OCI-LY1 (cell line): ENCODE results near the gene TIMM29.

ENCODE experiments used
- H2AFZ ChIP-seq: fragments of 200-600 bp; sonication (generic), shearing (Covaris generic); 2 replicates; pipeline ENCODE4 v1.6.0; 2014; ENCODE audit warnings: antibody characterized with exemption, mild to moderate bottlenecking, low read length
- H3F3A ChIP-seq: fragments of 200-600 bp; sonication (generic), shearing (Covaris generic); 2 replicates; pipeline ENCODE4 v1.6.0; 2014; ENCODE audit warnings: mild to moderate bottlenecking, antibody characterized with exemption, low read length, moderate library complexity; ENCODE audit not compliant: insufficient read depth
- H3K27ac ChIP-seq: fragments of 200-600 bp; sonication (generic); 2 replicates; pipeline ENCODE4 v1.5.1; 2014; ENCODE audit warnings: low read length, mixed run types, mild to moderate bottlenecking, low read depth; ENCODE audit not compliant: poor library complexity, severe bottlenecking
- H3K27me3 ChIP-seq: fragments of 200-600 bp; sonication (generic); 2 replicates; pipeline ENCODE4 v1.6.0; 2014; ENCODE audit warnings: antibody characterized with exemption, mild to moderate bottlenecking, low read length, moderate library complexity; ENCODE audit not compliant: insufficient read depth
- H3K36me3 ChIP-seq: fragments of 200-600 bp; sonication (generic); 2 replicates; pipeline ENCODE4 v1.6.1; 2014; ENCODE audit warnings: mild to moderate bottlenecking, antibody characterized with exemption, low read length, moderate library complexity, mixed read lengths; ENCODE audit not compliant: insufficient read depth
- H3K4me1 ChIP-seq: fragments of 200-600 bp; sonication (generic); 2 replicates; pipeline ENCODE4 v1.5.1; 2014; ENCODE audit warnings: mild to moderate bottlenecking, low read length, moderate library complexity; ENCODE audit not compliant: insufficient read depth, severe bottlenecking
- H3K4me2 ChIP-seq: fragments of 200-600 bp; sonication (generic), shearing (Covaris generic); 2 replicates; pipeline ENCODE4 v1.6.1; 2014; ENCODE audit warnings: low read length
- H3K4me3 ChIP-seq: fragments of 200-600 bp; sonication (generic); 2 replicates; pipeline ENCODE4 v1.5.1; 2014; ENCODE audit warnings: low read length, low read depth, mild to moderate bottlenecking, mixed read lengths; ENCODE audit not compliant: poor library complexity, severe bottlenecking
- H3K79me2 ChIP-seq: fragments of 200-600 bp; shearing (Covaris generic); 2 replicates; pipeline ENCODE4 v1.6.1; 2016; ENCODE audit warnings: mixed run types, low read length, mixed read lengths; ENCODE audit not compliant: insufficient read depth
- H3K9ac ChIP-seq: fragments of 200-600 bp; sonication (generic), shearing (Covaris generic); 2 replicates; pipeline ENCODE4 v1.6.1; 2014; ENCODE audit warnings: mild to moderate bottlenecking, low read length, mixed read lengths
- H3K9me2 ChIP-seq: fragments of 200-600 bp; sonication (generic), shearing (Covaris generic); 2 replicates; pipeline ENCODE4 v1.6.1; 2014; ENCODE audit warnings: low read depth, mild to moderate bottlenecking, low read length, mixed read lengths
- H3K9me3 ChIP-seq: fragments of 200-600 bp; shearing (Covaris generic); 2 replicates; pipeline ENCODE4 v1.6.1; 2014; ENCODE audit warnings: low read length, mixed read lengths
- H4K20me1 ChIP-seq: fragments of 200-600 bp; sonication (generic), shearing (Covaris generic); 2 replicates; pipeline ENCODE4 v1.6.0; 2016; ENCODE audit warnings: mild to moderate bottlenecking, low read length; ENCODE audit not compliant: insufficient read depth
- EZH2 ChIP-seq: fragments of 200-600 bp; sonication (generic), shearing (Covaris generic); IDR thresholded peaks from 2 replicates; pipeline ENCODE4 v1.8.0; 2017; ENCODE audit warnings: borderline replicate concordance, mixed run types, mild to moderate bottlenecking, antibody characterized with exemption, low read length, moderate library complexity, mixed read lengths
- TF ChIP-seq, protein P1 (sequence below): fragments of 200-600 bp; sonication (generic), shearing (Covaris generic); IDR thresholded peaks from 2 replicates; pipeline ENCODE4 v1.5.1; 2017; ENCODE audit warnings: mild to moderate bottlenecking, antibody characterized with exemption, low read length, moderate library complexity, mixed read lengths

TIMM29 gene

DNA sequence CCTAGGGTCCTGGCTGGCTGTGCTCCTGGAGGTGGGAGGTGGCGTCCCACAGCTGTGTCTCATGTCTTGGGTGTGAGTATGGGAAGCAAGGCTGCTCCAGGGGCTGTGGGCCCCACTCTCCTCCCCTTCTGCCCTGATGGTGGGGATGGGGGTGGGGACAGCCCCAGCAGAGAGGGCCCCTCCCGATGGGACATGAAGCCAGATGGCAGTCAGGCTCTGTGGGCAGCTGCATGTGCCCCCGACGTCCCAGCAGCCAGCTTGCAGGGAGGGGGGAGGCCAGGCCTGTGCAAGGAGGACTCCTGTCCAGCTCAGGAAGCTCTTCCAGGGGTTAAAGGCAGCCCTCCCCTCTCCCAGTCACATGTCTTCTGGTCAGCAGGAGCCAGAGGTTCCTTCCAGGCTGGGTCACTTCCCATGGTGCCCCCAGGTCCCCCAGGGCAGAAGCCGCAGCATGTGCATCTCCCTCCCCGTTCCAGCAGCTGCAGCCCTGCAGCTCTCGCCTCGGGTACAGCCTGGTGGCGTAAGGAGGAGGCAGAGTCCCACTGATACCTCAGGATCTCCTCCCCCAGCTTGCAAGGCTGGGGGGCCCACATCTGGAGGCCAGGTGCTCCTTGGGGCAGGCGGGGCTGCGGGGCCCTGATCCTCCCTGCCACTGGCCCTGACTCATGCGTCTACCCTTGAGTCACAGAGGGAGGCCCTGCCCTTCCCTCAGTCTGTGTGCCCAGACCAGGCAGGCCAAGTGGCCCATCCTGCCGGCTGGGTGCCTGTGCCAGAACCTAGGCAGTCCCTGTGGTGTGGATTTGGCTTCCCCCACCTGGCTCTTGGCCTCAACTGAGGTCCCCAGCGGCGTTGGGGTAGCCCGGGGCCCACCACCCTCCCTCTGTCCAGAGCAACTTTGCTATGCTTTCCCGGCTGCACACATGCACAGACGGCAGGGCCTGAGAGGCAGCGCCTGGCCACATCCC, 13.2 kb upstream of the TIMM29 start:
- no peak overlapping the region for H3K4me3 ChIP-seq
- peaks cover 68% of the 10 kb centered on the region for H3K36me3 ChIP-seq

DNA sequence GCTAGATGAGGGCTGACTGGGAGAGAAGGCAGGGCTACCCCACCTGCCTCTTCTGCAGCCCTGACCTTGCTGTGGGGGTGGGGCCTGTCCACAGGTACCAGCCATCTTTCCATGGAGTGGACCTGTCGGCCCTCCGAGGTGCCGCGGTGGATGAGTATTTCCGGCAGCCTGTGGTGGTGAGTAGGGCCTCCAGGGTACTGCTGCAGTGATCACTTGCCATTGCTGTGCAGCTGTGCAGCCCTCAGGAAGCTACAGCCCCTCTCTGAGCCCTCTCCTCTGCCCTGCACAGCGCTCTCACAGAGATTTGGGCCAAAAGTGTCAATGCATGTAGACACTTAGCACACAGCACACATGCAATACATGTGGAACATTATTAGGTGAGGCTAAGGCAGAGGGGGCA, 12.0 kb upstream of the TIMM29 start:
- H3K27ac ChIP-seq = no peak overlapping the region
- no peaks in the 10 kb centered on the region for H3K9me2 ChIP-seq
- no peak overlapping the region for H3K4me2 ChIP-seq
- TF ChIP-seq, protein P1, sequence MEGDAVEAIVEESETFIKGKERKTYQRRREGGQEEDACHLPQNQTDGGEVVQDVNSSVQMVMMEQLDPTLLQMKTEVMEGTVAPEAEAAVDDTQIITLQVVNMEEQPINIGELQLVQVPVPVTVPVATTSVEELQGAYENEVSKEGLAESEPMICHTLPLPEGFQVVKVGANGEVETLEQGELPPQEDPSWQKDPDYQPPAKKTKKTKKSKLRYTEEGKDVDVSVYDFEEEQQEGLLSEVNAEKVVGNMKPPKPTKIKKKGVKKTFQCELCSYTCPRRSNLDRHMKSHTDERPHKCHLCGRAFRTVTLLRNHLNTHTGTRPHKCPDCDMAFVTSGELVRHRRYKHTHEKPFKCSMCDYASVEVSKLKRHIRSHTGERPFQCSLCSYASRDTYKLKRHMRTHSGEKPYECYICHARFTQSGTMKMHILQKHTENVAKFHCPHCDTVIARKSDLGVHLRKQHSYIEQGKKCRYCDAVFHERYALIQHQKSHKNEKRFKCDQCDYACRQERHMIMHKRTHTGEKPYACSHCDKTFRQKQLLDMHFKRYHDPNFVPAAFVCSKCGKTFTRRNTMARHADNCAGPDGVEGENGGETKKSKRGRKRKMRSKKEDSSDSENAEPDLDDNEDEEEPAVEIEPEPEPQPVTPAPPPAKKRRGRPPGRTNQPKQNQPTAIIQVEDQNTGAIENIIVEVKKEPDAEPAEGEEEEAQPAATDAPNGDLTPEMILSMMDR = no peak
- TF ChIP-seq EZH2 = no peak
- H2AFZ ChIP-seq = no peak overlapping the region
- no peaks in the 10 kb centered on the region for H3K9me3 ChIP-seq
- H3K9ac ChIP-seq = no peak overlapping the region
- H3F3A ChIP-seq = no peaks in the 10 kb centered on the region
- H3K79me2 ChIP-seq = no peaks in the 10 kb centered on the region
- no peak overlapping the region for H3K4me3 ChIP-seq
- H3K4me1 ChIP-seq = no peaks in the 10 kb centered on the region
- peaks cover 74% of the 10 kb centered on the region for H3K36me3 ChIP-seq
- no peaks in the 10 kb centered on the region for H3K27me3 ChIP-seq
- H4K20me1 ChIP-seq = no peaks in the 10 kb centered on the region

More for the DNA sequence above, 13.2 kb upstream of the TIMM29 start:
- Histone ChIP-seq H3K9me3 (no peaks in the 10 kb centered on the region), H3K79me2 (no peaks in the 10 kb centered on the region), H3F3A (no peaks in the 10 kb centered on the region), H3K4me2 (no peak overlapping the region), H3K4me1 (no peaks in the 10 kb centered on the region), H2AFZ (no peak overlapping the region), H3K27me3 (no peaks in the 10 kb centered on the region), H3K27ac (no peak overlapping the region), H3K9ac (no peak overlapping the region), H3K9me2 (no peaks in the 10 kb centered on the region), H4K20me1 (no peaks in the 10 kb centered on the region)
- TF ChIP-seq EZH2 = no peak
- TF ChIP-seq, protein P1 = no peak

DNA sequence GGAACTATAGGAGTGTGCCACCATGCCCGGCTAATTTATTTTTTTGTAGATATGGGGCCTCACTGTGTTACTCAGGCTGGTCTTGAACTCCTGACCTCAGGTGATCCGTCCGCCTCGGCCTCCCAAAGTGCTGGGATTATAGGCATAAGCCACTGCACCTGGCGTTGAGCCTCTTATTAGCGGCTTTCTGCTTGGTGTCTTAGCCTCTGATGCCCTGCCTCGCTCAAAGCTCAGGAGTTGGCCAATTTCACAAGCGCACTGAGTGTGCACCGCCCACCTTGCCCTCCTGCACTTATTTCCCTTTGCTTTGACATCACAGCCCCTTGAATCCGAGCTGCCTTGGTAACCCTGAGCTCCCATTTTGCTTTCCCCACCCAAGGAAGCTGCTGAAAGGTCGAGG, 10.3 kb upstream of the TIMM29 start:
- no peak overlapping the region for H2AFZ ChIP-seq
- no peaks in the 10 kb centered on the region for H3K4me1 ChIP-seq
- no peak overlapping the region for H3K4me3 ChIP-seq
- H3K9me3 ChIP-seq = no peaks in the 10 kb centered on the region
- H3F3A ChIP-seq = no peaks in the 10 kb centered on the region
- H3K36me3 ChIP-seq = peaks cover 74% of the 10 kb centered on the region
- H3K9ac ChIP-seq = no peak overlapping the region
- no peak overlapping the region for H3K27ac ChIP-seq
- no peak overlapping the region for H3K4me2 ChIP-seq
- TF ChIP-seq EZH2 = no peak
- TF ChIP-seq, protein P1 = no peak
- H4K20me1 ChIP-seq = no peaks in the 10 kb centered on the region
- no peaks in the 10 kb centered on the region for H3K79me2 ChIP-seq
- H3K27me3 ChIP-seq = no peaks in the 10 kb centered on the region
- H3K9me2 ChIP-seq = no peaks in the 10 kb centered on the region
